ENCODE data around the gene GSK3B. TPM values are rescaled to one million over a fixed set of nuclear protein-coding genes. Genes with fewer than 3 reads are reported as not detected.

Gene GSK3B
- total and polyA plus RNA-seq, 8 donors, result 4.4 to 20.7 (median 11.2) TPM

GRCh38 chr3:119899192-119899511, 195.1 kb downstream of the GSK3B start:
- ATAC-seq (no peak), DNase-seq (no peak), FAIRE-seq (no peak)
- Histone ChIP-seq H3K36me3 (no peaks in the 10 kb centered on the region), H3K4me1 (no peaks in the 10 kb centered on the region), H3K4me3 (no peak overlapping the region), H3K9me3 (no peaks in the 10 kb centered on the region), H3K27ac (no peak overlapping the region), H3K27me3 (no peaks in the 10 kb centered on the region)
- TF ChIP-seq, protein P1, sequence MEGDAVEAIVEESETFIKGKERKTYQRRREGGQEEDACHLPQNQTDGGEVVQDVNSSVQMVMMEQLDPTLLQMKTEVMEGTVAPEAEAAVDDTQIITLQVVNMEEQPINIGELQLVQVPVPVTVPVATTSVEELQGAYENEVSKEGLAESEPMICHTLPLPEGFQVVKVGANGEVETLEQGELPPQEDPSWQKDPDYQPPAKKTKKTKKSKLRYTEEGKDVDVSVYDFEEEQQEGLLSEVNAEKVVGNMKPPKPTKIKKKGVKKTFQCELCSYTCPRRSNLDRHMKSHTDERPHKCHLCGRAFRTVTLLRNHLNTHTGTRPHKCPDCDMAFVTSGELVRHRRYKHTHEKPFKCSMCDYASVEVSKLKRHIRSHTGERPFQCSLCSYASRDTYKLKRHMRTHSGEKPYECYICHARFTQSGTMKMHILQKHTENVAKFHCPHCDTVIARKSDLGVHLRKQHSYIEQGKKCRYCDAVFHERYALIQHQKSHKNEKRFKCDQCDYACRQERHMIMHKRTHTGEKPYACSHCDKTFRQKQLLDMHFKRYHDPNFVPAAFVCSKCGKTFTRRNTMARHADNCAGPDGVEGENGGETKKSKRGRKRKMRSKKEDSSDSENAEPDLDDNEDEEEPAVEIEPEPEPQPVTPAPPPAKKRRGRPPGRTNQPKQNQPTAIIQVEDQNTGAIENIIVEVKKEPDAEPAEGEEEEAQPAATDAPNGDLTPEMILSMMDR (IDR thresholded peaks at IDR 0.05), result no peak
- intact Hi-C loops (cut with DNase I), result no loop called here

GRCh38 chr3:119898478-119899191, 195.6 kb downstream of the GSK3B start:
- intact Hi-C loops (cut with DNase I), result no loop called here
- no peak overlapping the region for H3K27ac ChIP-seq
- WGBS, 2 donors, result 97 to 98% methylated on average over 6 of the region's 6 CpGs
- no peaks in the 10 kb centered on the region for H3K4me1 ChIP-seq
- H3K27me3 ChIP-seq, result no peaks in the 10 kb centered on the region
- no peak for DNase-seq
- H3K36me3 ChIP-seq, result no peaks in the 10 kb centered on the region
- H3K9me3 ChIP-seq, result no peaks in the 10 kb centered on the region
- no peak overlapping the region for H3K4me3 ChIP-seq
- FAIRE-seq, result no peak
- TF ChIP-seq, protein P1 (IDR thresholded peaks at IDR 0.05), result no peak
- ATAC-seq, result no peak

- WGBS, 2 donors, result 95 to 97% methylated on average over 2 of the region's 2 CpGs
- H3K9me3 ChIP-seq, result no peaks in the 10 kb centered on the region
- intact Hi-C loops (cut with DNase I), result no loop called here
- no peak overlapping the region for H3K4me3 ChIP-seq
- no peaks in the 10 kb centered on the region for H3K4me1 ChIP-seq
- DNase-seq, result no peak
- H3K36me3 ChIP-seq, result no peaks in the 10 kb centered on the region
- no peak for FAIRE-seq
- TF ChIP-seq, protein P1 (IDR thresholded peaks at IDR 0.05), result no peak
- ATAC-seq, result no peak
- no peak overlapping the region for H3K27ac ChIP-seq
- no peaks in the 10 kb centered on the region for H3K27me3 ChIP-seq
Observed at GRCh38 chr3:119894195-119894594, 200.1 kb downstream of the GSK3B start.

DNA sequence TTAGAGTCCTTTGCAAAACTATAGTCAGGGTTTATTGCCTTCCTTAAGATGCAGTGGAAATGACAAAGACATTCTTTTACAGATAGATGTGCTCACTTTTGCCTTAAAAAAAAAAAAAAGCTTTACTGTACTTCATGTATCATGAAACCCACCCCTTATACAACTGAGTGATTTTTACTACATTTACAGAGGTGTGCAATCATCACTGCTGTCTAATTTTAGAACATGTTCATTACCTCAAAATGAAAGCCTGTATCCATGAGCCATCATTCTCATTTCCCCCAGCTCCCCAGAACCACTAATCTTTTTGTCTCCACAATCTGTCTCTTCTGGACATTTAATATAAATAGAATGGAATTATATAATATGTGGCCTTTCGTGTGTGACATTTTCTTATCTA, 200.5 kb downstream of the GSK3B start:
- no peak for FAIRE-seq
- 63 to 71% methylated on average over 1 of the region's 1 CpG for whole genome bisulfite sequencing, 2 donors

More for the DNA sequence above, 200.5 kb downstream of the GSK3B start:
- H3K4me3 ChIP-seq, result no peak overlapping the region
- no peaks in the 10 kb centered on the region for H3K9me3 ChIP-seq
- TF ChIP-seq, protein P1 (IDR thresholded peaks at IDR 0.05), result no peak
- no peaks in the 10 kb centered on the region for H3K27me3 ChIP-seq
- DNase-seq, result no peak
- H3K4me1 ChIP-seq, result no peaks in the 10 kb centered on the region
- no peak overlapping the region for H3K27ac ChIP-seq
- H3K36me3 ChIP-seq, result no peaks in the 10 kb centered on the region
- intact Hi-C loops (cut with DNase I), result no loop called here
- no peak for ATAC-seq

Data from pancreas (tissue), 10 donors.